Body of pancreas (tissue), 4 donors: ENCODE measurements around the gene OBP2A.

ENCODE experiments used
- POLR2A ChIP-seq, 3 donors: fragments of 450-650 bp; IDR thresholded peaks; one replicate each; pipeline ENCODE4 v1.6.1; 2016; ENCODE audit warnings: antibody characterized with exemption in 3 of 3, mild to moderate bottlenecking in 2 of 3
- TF ChIP-seq, protein P1 (sequence below), 7 experiments: fragments of 450-650 bp in 4 of 7; fragments of 200-600 bp in 3 of 7; sonication (generic) in 3 of 7; IDR thresholded peaks; one replicate each; pipeline ENCODE4 v1.5.1; 2016 to 2019; ENCODE audit warnings: antibody characterized with exemption in 7 of 7

DNA sequence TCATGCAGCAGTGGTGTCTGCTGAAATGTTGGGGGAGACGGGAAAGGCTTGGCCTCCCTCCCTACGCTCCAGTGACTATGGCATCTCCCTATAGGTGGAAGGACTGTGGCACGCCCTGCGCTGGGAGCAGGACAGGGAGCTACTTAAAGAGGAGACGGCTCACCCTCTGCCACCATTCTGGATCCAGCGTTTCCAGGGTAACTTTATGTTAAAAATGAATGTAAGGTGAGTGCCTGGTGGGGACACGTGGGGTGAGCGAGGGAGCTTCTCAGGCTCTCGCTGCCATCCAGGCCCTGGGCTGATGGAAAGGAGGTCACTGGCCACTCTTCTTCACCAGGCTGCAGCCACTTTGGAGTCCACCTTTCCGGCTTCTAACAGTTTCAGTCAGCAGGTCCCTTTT lies 31.3 kb downstream of the OBP2A start:
- TF ChIP-seq, protein P1, sequence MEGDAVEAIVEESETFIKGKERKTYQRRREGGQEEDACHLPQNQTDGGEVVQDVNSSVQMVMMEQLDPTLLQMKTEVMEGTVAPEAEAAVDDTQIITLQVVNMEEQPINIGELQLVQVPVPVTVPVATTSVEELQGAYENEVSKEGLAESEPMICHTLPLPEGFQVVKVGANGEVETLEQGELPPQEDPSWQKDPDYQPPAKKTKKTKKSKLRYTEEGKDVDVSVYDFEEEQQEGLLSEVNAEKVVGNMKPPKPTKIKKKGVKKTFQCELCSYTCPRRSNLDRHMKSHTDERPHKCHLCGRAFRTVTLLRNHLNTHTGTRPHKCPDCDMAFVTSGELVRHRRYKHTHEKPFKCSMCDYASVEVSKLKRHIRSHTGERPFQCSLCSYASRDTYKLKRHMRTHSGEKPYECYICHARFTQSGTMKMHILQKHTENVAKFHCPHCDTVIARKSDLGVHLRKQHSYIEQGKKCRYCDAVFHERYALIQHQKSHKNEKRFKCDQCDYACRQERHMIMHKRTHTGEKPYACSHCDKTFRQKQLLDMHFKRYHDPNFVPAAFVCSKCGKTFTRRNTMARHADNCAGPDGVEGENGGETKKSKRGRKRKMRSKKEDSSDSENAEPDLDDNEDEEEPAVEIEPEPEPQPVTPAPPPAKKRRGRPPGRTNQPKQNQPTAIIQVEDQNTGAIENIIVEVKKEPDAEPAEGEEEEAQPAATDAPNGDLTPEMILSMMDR (IDR thresholded peaks at IDR 0.05): no peak
- TF ChIP-seq POLR2A (IDR thresholded peaks at IDR 0.05): no peak
